Common myeloid progenitor, CD34-positive (primary cell): ENCODE measurements around the gene CNTFR.

Source experiments
- CTCF ChIA-PET: fragments of 350-600 bp; sonication (Branson Sonifier 250); formaldehyde crosslinking; loops from one replicate; lab custom pipeline; 2021; ENCODE audit warnings: antibody characterized with exemption; lab: Charles Lee
- POLR2A ChIA-PET: fragments of 350-600 bp; sonication (Branson Sonifier 250); formaldehyde crosslinking; loops from one replicate; lab custom pipeline; 2021; ENCODE audit warnings: antibody characterized with exemption; lab: Charles Lee
- DNase-seq, 3 donors: peaks; one replicate each; pipeline versions ENCODE4 v3.0.0 to v3.0.0-alpha.2; 2013
- H3K27ac ChIP-seq, 2 experiments: 1 replicate in 1 of 2; 2 replicates in 1 of 2; pipeline ENCODE4 v1.7.0; 2013; ENCODE audit warnings: inconsistent platforms in 2 of 2, low read length in 2 of 2, mild to moderate bottlenecking in 2 of 2, low read depth in 1 of 2, moderate library complexity in 1 of 2; ENCODE audit not compliant: severe bottlenecking in 2 of 2, insufficient read depth in 1 of 2, poor library complexity in 1 of 2
- H3K27me3 ChIP-seq, 5 experiments: replicated peaks in 2 of 5; 1 replicate in 3 of 5; 2 replicates in 2 of 5; pipeline versions ENCODE4 v1.6.1 to v1.7.0; 2013; ENCODE audit warnings: low read length in 4 of 5, mild to moderate bottlenecking in 2 of 5, moderate library complexity in 2 of 5, inconsistent platforms in 1 of 5; ENCODE audit not compliant: insufficient read depth in 5 of 5, control insufficient read depth in 4 of 5
- H3K36me3 ChIP-seq, 4 experiments: 1 replicate in 2 of 4; 2 replicates in 2 of 4; pipeline versions ENCODE4 v1.6.1 to v1.7.0; 2013; ENCODE audit warnings: low read length in 3 of 4, control low read depth in 1 of 4, mild to moderate bottlenecking in 1 of 4; ENCODE audit not compliant: control insufficient read depth in 4 of 4, insufficient read depth in 4 of 4
- H3K4me1 ChIP-seq, 4 experiments: 1 replicate in 3 of 4; 2 replicates in 1 of 4; pipeline versions ENCODE4 v1.6.1 to v1.7.1; 2013; ENCODE audit warnings: low read length in 3 of 4, mild to moderate bottlenecking in 3 of 4, control low read depth in 1 of 4, inconsistent platforms in 1 of 4, moderate library complexity in 1 of 4; ENCODE audit not compliant: control insufficient read depth in 4 of 4, insufficient read depth in 4 of 4; ENCODE audit errors: control extremely low read depth in 1 of 4
- H3K4me3 ChIP-seq, 7 experiments: 1 replicate in 4 of 7; 2 replicates in 3 of 7; pipeline versions ENCODE4 v1.5.1 to v1.7.0; 2013; ENCODE audit warnings: mild to moderate bottlenecking in 7 of 7, low read length in 6 of 7, moderate library complexity in 6 of 7, inconsistent platforms in 2 of 7, low read depth in 2 of 7, control low read depth in 1 of 7; ENCODE audit not compliant: insufficient read depth in 4 of 7, control insufficient read depth in 1 of 7; ENCODE audit errors: extremely low read depth in 1 of 7
- H3K9me3 ChIP-seq, 5 experiments: 1 replicate in 4 of 5; 2 replicates in 1 of 5; pipeline versions ENCODE4 v1.6.1 to v1.7.1; 2013; ENCODE audit warnings: low read length in 4 of 5, mild to moderate bottlenecking in 2 of 5, inconsistent platforms in 1 of 5, low read depth in 1 of 5, moderate library complexity in 1 of 5; ENCODE audit not compliant: control insufficient read depth in 4 of 5, insufficient read depth in 2 of 5; ENCODE audit errors: control extremely low read depth in 1 of 5
- WGBS: methylation state at CpG from one replicate; pipeline ENCODE4 v1.1.5; 2013; ENCODE audit not compliant: insufficient coverage; 5-methylcytosine and 5-hydroxymethylcytosine counted together

Gene CNTFR

GRCh38 chr9:34514816-34515215, 74.7 kb downstream of the CNTFR start:
- Histone ChIP-seq H3K27ac (no peak overlapping the region), H3K4me3 (no peak overlapping the region), H3K36me3 (no peaks in the 10 kb centered on the region), H3K4me1 (peaks cover 0 to 14% (median 3%) of the 10 kb centered on the region in 4 experiments), H3K9me3 (no peaks in the 10 kb centered on the region), H3K27me3 (peaks cover 0 to 9% (median 0%) of the 10 kb centered on the region in 5 experiments)
- DNase-seq, result no peak
- CTCF ChIA-PET, result interaction anchor here (1.1 to 3.0 kb wide), 2 partner anchors 13 to 33 kb away, joined by 3 to 21 read pairs; no protein-coding TSS in a partner anchor
- 82% methylated on average over 2 of the region's 3 CpGs for WGBS
- POLR2A ChIA-PET, result no interaction called here

- Histone ChIP-seq H3K4me1 (peaks cover 0 to 14% (median 3%) of the 10 kb centered on the region in 4 experiments), H3K27me3 (peaks cover 0 to 8% (median 0%) of the 10 kb centered on the region in 5 experiments), H3K27ac (no peak overlapping the region), H3K4me3 (no peak overlapping the region), H3K36me3 (no peaks in the 10 kb centered on the region), H3K9me3 (no peaks in the 10 kb centered on the region)
- POLR2A ChIA-PET, result no interaction called here
- WGBS, result 100% methylated on average over 7 of the region's 8 CpGs
- no peak for DNase-seq
- CTCF ChIA-PET, result interaction anchor here (1.1 to 3.0 kb wide), 2 partner anchors 13 to 33 kb away, joined by 3 to 21 read pairs; no protein-coding TSS in a partner anchor
Observed at GRCh38 chr9:34514401-34514800, 75.1 kb downstream of the CNTFR start.

GRCh38 chr9:34513567-34514214, 75.8 kb downstream of the CNTFR start:
- no peak overlapping the region for H3K4me3 ChIP-seq
- POLR2A ChIA-PET, result no interaction called here
- peaks cover 0 to 8% (median 0%) of the 10 kb centered on the region in 5 experiments for H3K27me3 ChIP-seq
- no peak overlapping the region for H3K27ac ChIP-seq
- H3K9me3 ChIP-seq, result no peaks in the 10 kb centered on the region
- CTCF ChIA-PET, result interaction anchor here (1.3 to 3.0 kb wide), 2 partner anchors 12 to 79 kb away, joined by 3 to 21 read pairs; no protein-coding TSS in a partner anchor
- H3K36me3 ChIP-seq, result no peaks in the 10 kb centered on the region
- 88% methylated on average over 1 of the region's 2 CpGs for WGBS
- H3K4me1 ChIP-seq, result peaks cover 0 to 14% (median 3%) of the 10 kb centered on the region in 4 experiments
- no peak for DNase-seq

GRCh38 chr9:34512131-34513078, 77.1 kb downstream of the CNTFR start:
- DNase-seq, result no peak
- H3K27me3 ChIP-seq, result peaks cover 0 to 8% (median 0%) of the 10 kb centered on the region in 5 experiments
- WGBS, result 96% methylated on average over 8 of the region's 9 CpGs
- peaks cover 0 to 4% (median 0%) of the 10 kb centered on the region in 4 experiments for H3K4me1 ChIP-seq
- CTCF ChIA-PET, result interaction anchor here (1.1 to 3.0 kb wide), 4 partner anchors 10 to 77 kb away, joined by 3 to 21 read pairs (median 4); no protein-coding TSS in a partner anchor
- H3K36me3 ChIP-seq, result no peaks in the 10 kb centered on the region
- H3K4me3 ChIP-seq, result no peak overlapping the region
- no peak overlapping the region for H3K27ac ChIP-seq
- H3K9me3 ChIP-seq, result no peaks in the 10 kb centered on the region
- POLR2A ChIA-PET, result no interaction called here

GRCh38 chr9:34510497-34511468, 78.7 kb downstream of the CNTFR start:
- DNase-seq, result no peak
- Histone ChIP-seq H3K9me3 (no peaks in the 10 kb centered on the region), H3K4me1 (no peaks in the 10 kb centered on the region), H3K27me3 (peaks cover 0 to 12% (median 0%) of the 10 kb centered on the region in 5 experiments), H3K27ac (no peak overlapping the region), H3K4me3 (no peak overlapping the region), H3K36me3 (no peaks in the 10 kb centered on the region)
- WGBS, result 98% methylated on average over 8 of the region's 13 CpGs
- ChIA-PET POLR2A (no interaction called here), CTCF (interaction anchor here (0.8 to 1.6 kb wide), 5 partner anchors 11 to 107 kb away, joined by 3 to 5 read pairs (median 3); no protein-coding TSS in a partner anchor)

- Histone ChIP-seq H3K9me3 (no peaks in the 10 kb centered on the region), H3K36me3 (no peaks in the 10 kb centered on the region), H3K4me1 (no peaks in the 10 kb centered on the region), H3K27me3 (peaks cover 0 to 17% (median 0%) of the 10 kb centered on the region in 5 experiments), H3K4me3 (no peak overlapping the region), H3K27ac (no peak overlapping the region)
- 80% methylated on average over 1 of the region's 3 CpGs for WGBS
- DNase-seq, result no peak
- CTCF ChIA-PET, result no interaction called here
- POLR2A ChIA-PET, result no interaction called here
Observed at GRCh38 chr9:34508951-34509350, 80.6 kb downstream of the CNTFR start.
